ENCODE measurements around the gene MYO15A.

MYO15A gene

DNA sequence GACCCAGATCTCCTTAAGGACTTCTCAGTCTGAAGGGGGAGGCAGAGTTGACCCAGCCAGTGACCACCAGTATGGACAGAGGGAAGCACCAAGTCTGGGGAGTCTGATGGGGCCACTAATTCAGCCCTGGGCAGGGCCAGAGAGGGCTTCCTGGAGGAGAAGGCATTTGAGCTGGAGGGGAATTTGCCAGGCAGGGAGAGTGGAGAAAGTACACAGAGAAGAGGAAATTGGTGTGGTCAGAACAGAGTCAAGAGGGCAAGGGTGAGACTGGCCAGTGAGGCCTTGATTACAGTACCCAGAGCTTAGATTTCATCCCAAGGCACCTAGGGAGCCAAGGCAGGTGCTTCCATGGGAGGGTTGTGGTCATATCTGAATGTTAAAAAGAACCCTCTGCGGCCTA, 36.3 kb downstream of the MYO15A start:
- H3K9me3 ChIP-seq (replicated peaks; ENCODE audit: insufficient read depth, low read length) = no peaks in the 10 kb centered on the region
- no peak overlapping the region for H3K4me2 ChIP-seq (ENCODE audit: low read depth, low read length)
- no peak for DNase-seq
- H3K4me1 ChIP-seq (ENCODE audit: low read length) = no peaks in the 10 kb centered on the region
- TF ChIP-seq EZH2 (optimal IDR thresholded peaks at IDR 0.05; ENCODE audit: low read depth, low read length) = no peak
- TF ChIP-seq EZH2phosphoT487 (IDR thresholded peaks at IDR 0.05; ENCODE audit: low read length) = no peak
- TF ChIP-seq, protein P1, sequence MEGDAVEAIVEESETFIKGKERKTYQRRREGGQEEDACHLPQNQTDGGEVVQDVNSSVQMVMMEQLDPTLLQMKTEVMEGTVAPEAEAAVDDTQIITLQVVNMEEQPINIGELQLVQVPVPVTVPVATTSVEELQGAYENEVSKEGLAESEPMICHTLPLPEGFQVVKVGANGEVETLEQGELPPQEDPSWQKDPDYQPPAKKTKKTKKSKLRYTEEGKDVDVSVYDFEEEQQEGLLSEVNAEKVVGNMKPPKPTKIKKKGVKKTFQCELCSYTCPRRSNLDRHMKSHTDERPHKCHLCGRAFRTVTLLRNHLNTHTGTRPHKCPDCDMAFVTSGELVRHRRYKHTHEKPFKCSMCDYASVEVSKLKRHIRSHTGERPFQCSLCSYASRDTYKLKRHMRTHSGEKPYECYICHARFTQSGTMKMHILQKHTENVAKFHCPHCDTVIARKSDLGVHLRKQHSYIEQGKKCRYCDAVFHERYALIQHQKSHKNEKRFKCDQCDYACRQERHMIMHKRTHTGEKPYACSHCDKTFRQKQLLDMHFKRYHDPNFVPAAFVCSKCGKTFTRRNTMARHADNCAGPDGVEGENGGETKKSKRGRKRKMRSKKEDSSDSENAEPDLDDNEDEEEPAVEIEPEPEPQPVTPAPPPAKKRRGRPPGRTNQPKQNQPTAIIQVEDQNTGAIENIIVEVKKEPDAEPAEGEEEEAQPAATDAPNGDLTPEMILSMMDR (IDR thresholded peaks at IDR 0.05; ENCODE audit: low read length) = no peak
- H3K79me2 ChIP-seq (ENCODE audit: low read length) = no peaks in the 10 kb centered on the region
- H3K36me3 ChIP-seq (replicated peaks; ENCODE audit: insufficient read depth, low read length) = no peaks in the 10 kb centered on the region
- H3F3A ChIP-seq (ENCODE audit: insufficient read depth, low read length) = no peaks in the 10 kb centered on the region
- no peak overlapping the region for H3K9ac ChIP-seq (ENCODE audit: low read length)
- H4K20me1 ChIP-seq (ENCODE audit: insufficient read depth, low read length) = no peaks in the 10 kb centered on the region
- no peak overlapping the region for H2AFZ ChIP-seq (ENCODE audit: low read length)
- H3K4me3 ChIP-seq (ENCODE audit: low read length) = no peak overlapping the region
- H3K9me2 ChIP-seq (replicated peaks; ENCODE audit: insufficient read depth, low read length) = no peaks in the 10 kb centered on the region
- H3K27ac ChIP-seq (ENCODE audit: low read length) = no peak overlapping the region
- no peaks in the 10 kb centered on the region for H3K27me3 ChIP-seq (replicated peaks; ENCODE audit: insufficient read depth, low read length)

DNA sequence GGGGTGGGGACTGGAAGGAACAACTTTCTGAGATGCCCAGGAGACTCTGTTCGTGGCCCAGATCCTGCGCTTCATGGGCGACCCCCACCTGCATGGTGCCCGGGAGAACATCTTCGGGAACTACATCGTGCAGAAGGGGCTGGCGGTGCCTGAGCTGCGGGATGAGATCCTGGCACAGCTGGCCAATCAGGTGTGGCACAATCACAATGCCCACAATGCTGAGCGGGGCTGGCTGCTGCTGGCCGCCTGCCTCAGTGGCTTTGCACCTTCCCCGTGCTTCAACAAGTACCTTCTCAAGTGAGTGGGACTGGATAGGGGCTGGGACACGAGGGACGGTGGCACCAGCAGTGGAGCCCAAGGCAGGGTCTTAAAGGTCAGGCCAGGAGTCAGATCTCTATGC, 37.3 kb downstream of the MYO15A start:
- Histone ChIP-seq H2AFZ (ENCODE audit: low read length) (no peak overlapping the region), H3K4me1 (ENCODE audit: low read length) (no peaks in the 10 kb centered on the region), H3K9me2 (replicated peaks; ENCODE audit: insufficient read depth, low read length) (no peaks in the 10 kb centered on the region), H3F3A (ENCODE audit: insufficient read depth, low read length) (no peaks in the 10 kb centered on the region), H3K27me3 (replicated peaks; ENCODE audit: insufficient read depth, low read length) (no peaks in the 10 kb centered on the region), H3K9ac (ENCODE audit: low read length) (no peak overlapping the region), H3K27ac (ENCODE audit: low read length) (no peak overlapping the region), H3K9me3 (replicated peaks; ENCODE audit: insufficient read depth, low read length) (no peaks in the 10 kb centered on the region), H3K4me2 (ENCODE audit: low read depth, low read length) (no peak overlapping the region), H3K79me2 (ENCODE audit: low read length) (no peaks in the 10 kb centered on the region), H3K36me3 (replicated peaks; ENCODE audit: insufficient read depth, low read length) (no peaks in the 10 kb centered on the region), H4K20me1 (ENCODE audit: insufficient read depth, low read length) (no peaks in the 10 kb centered on the region), H3K4me3 (ENCODE audit: low read length) (no peak overlapping the region)
- DNase-seq = no peak
- TF ChIP-seq EZH2phosphoT487 (IDR thresholded peaks at IDR 0.05; ENCODE audit: low read length) (no peak), EZH2 (optimal IDR thresholded peaks at IDR 0.05; ENCODE audit: low read depth, low read length) (no peak)
- TF ChIP-seq, protein P1 (IDR thresholded peaks at IDR 0.05; ENCODE audit: low read length) = no peak

GRCh38 chr17:18146259-18146658, 37.7 kb downstream of the MYO15A start:
- DNase-seq = no peak
- no peaks in the 10 kb centered on the region for H3F3A ChIP-seq (ENCODE audit: insufficient read depth, low read length)
- H3K4me3 ChIP-seq (ENCODE audit: low read length) = no peak overlapping the region
- TF ChIP-seq EZH2 (optimal IDR thresholded peaks at IDR 0.05; ENCODE audit: low read depth, low read length) (no peak), EZH2phosphoT487 (IDR thresholded peaks at IDR 0.05; ENCODE audit: low read length) (no peak)
- no peaks in the 10 kb centered on the region for H3K79me2 ChIP-seq (ENCODE audit: low read length)
- H3K4me1 ChIP-seq (ENCODE audit: low read length) = no peaks in the 10 kb centered on the region
- no peaks in the 10 kb centered on the region for H3K27me3 ChIP-seq (replicated peaks; ENCODE audit: insufficient read depth, low read length)
- H3K9me3 ChIP-seq (replicated peaks; ENCODE audit: insufficient read depth, low read length) = no peaks in the 10 kb centered on the region
- H3K9ac ChIP-seq (ENCODE audit: low read length) = no peak overlapping the region
- no peak overlapping the region for H3K27ac ChIP-seq (ENCODE audit: low read length)
- H4K20me1 ChIP-seq (ENCODE audit: insufficient read depth, low read length) = no peaks in the 10 kb centered on the region
- no peak overlapping the region for H3K4me2 ChIP-seq (ENCODE audit: low read depth, low read length)
- H2AFZ ChIP-seq (ENCODE audit: low read length) = no peak overlapping the region
- no peaks in the 10 kb centered on the region for H3K9me2 ChIP-seq (replicated peaks; ENCODE audit: insufficient read depth, low read length)
- no peaks in the 10 kb centered on the region for H3K36me3 ChIP-seq (replicated peaks; ENCODE audit: insufficient read depth, low read length)

DNA sequence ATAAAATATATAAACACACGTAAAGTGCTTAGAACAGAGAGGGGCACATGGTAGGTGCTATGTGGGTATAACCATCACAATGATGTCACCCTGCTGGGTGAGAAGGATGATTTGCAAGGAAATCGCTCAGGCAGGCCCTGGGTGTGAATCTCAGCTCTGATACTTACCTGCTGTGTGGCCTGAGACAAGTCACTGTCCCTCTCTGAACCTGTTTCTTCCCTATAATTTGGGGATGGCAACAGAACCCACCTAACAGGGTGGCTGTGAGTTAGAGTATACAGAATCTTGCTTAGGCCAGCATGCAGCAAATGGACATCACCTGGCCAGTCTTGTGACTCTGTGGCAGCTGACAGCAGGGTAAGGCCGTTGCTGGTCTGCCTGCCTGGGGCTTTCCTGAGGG, 38.4 kb downstream of the MYO15A start:
- no peaks in the 10 kb centered on the region for H3F3A ChIP-seq (ENCODE audit: insufficient read depth, low read length)
- TF ChIP-seq EZH2phosphoT487 (IDR thresholded peaks at IDR 0.05; ENCODE audit: low read length) (no peak), EZH2 (optimal IDR thresholded peaks at IDR 0.05; ENCODE audit: low read depth, low read length) (no peak)
- TF ChIP-seq, protein P1 (IDR thresholded peaks at IDR 0.05; ENCODE audit: low read length) = no peak
- no peak overlapping the region for H3K9ac ChIP-seq (ENCODE audit: low read length)
- H3K27ac ChIP-seq (ENCODE audit: low read length) = no peak overlapping the region
- no peaks in the 10 kb centered on the region for H3K4me1 ChIP-seq (ENCODE audit: low read length)
- no peak overlapping the region for H3K4me3 ChIP-seq (ENCODE audit: low read length)
- H3K4me2 ChIP-seq (ENCODE audit: low read depth, low read length) = no peak overlapping the region
- no peaks in the 10 kb centered on the region for H3K27me3 ChIP-seq (replicated peaks; ENCODE audit: insufficient read depth, low read length)
- H2AFZ ChIP-seq (ENCODE audit: low read length) = no peak overlapping the region
- no peaks in the 10 kb centered on the region for H4K20me1 ChIP-seq (ENCODE audit: insufficient read depth, low read length)
- no peaks in the 10 kb centered on the region for H3K79me2 ChIP-seq (ENCODE audit: low read length)
- H3K9me3 ChIP-seq (replicated peaks; ENCODE audit: insufficient read depth, low read length) = no peaks in the 10 kb centered on the region
- H3K9me2 ChIP-seq (replicated peaks; ENCODE audit: insufficient read depth, low read length) = no peaks in the 10 kb centered on the region
- H3K36me3 ChIP-seq (replicated peaks; ENCODE audit: insufficient read depth, low read length) = no peaks in the 10 kb centered on the region
- DNase-seq = no peak
